Fibroblast of mammary gland (primary cell): ENCODE data around the gene SEMA3C.

ENCODE experiments used
- DNase-seq: peaks from one replicate; pipeline ENCODE4 v3.0.0-alpha.2; 2010; ENCODE audit warnings: low read depth
- H3K4me3 ChIP-seq: 2 replicates; pipeline ENCODE4 v1.5.1; 2011; ENCODE audit warnings: low read depth, mild to moderate bottlenecking, low read length, moderate library complexity; ENCODE audit not compliant: control insufficient read depth
- CTCF ChIP-seq: conservative IDR thresholded peaks from 2 replicates; pipeline ENCODE4 v1.5.1; 2011; ENCODE audit warnings: low read depth, low read length, inconsistent platforms; ENCODE audit not compliant: control insufficient read depth, insufficient read depth

The SEMA3C gene

GRCh38 chr7:80830584-80831285, 88.1 kb downstream of the SEMA3C start:
- H3K4me3 ChIP-seq = no peak overlapping the region
- peak; percentile 35 for DNase-seq
- no peak for TF ChIP-seq CTCF

- H3K4me3 ChIP-seq = no peak overlapping the region
- DNase-seq = no peak
- no peak for TF ChIP-seq CTCF
These were observed 88.8 kb downstream of the SEMA3C start for GRCh38 chr7:80830010-80830409.

- no peak overlapping the region for H3K4me3 ChIP-seq
- DNase-seq = peak; percentile 48
- TF ChIP-seq CTCF = no peak
These were observed 89.3 kb downstream of the SEMA3C start for GRCh38 chr7:80829527-80829926.

GRCh38 chr7:80827239-80827633, 91.6 kb downstream of the SEMA3C start:
- TF ChIP-seq CTCF = no peak
- H3K4me3 ChIP-seq = no peak overlapping the region
- peak; percentile 43 for DNase-seq

- no peak overlapping the region for H3K4me3 ChIP-seq
- DNase-seq = peak; percentile 68
- TF ChIP-seq CTCF = no peak
These were observed 92.2 kb downstream of the SEMA3C start for GRCh38 chr7:80826520-80827238.

- DNase-seq = no peak
- TF ChIP-seq CTCF = no peak
- no peak overlapping the region for H3K4me3 ChIP-seq
These were observed 93.4 kb downstream of the SEMA3C start for GRCh38 chr7:80825499-80825898.
